Cardiac muscle cell (in vitro differentiated cells and primary cell): Measurements from ENCODE around the gene ADPGK. TPM values are rescaled to one million over a fixed set of nuclear protein-coding genes. Genes with fewer than 3 reads are reported as not detected.
A peak's percentile ranks its signal among the peaks of the same experiment; 100 is the strongest.

Experiments used
- DNase-seq, 2 donors: peaks; one replicate each; pipeline versions ENCODE4 v3.0.0 to v3.0.0-alpha.2; 2010 to 2017; ENCODE audit warnings: low read depth in 1 of 2, low spot score in 1 of 2
- H3K27ac ChIP-seq: fragments of 200-600 bp; sonication (generic); 2 replicates; pipeline ENCODE4 v1.5.1; 2016
- H3K27me3 ChIP-seq: fragments of 200-600 bp; sonication (generic); 2 replicates; pipeline ENCODE4 v1.6.0; 2016; ENCODE audit warnings: control low read depth
- H3K36me3 ChIP-seq: fragments of 200-600 bp; sonication (generic); 2 replicates; pipeline ENCODE4 v1.5.1; 2016; ENCODE audit warnings: control low read depth
- H3K4me1 ChIP-seq: fragments of 200-600 bp; sonication (generic); 2 replicates; pipeline ENCODE4 v1.8.1; 2017; ENCODE audit warnings: low read depth, mild to moderate bottlenecking, mixed run types
- H3K4me3 ChIP-seq: fragments of 200-600 bp; sonication (generic); 2 replicates; pipeline ENCODE4 v1.5.1; 2016; ENCODE audit warnings: mild to moderate bottlenecking
- H3K9me3 ChIP-seq: fragments of 200-600 bp; sonication (generic); 2 replicates; pipeline ENCODE4 v1.5.1; 2017; ENCODE audit warnings: low read depth, mild to moderate bottlenecking, control low read depth
- polyA plus RNA-seq: library from polyadenylated mRNA; unstranded; fragments of >200 nt; fragmentation: Nextera tagmentation; extraction: Ambion mirVana; gene quantifications from 2 replicates; pipeline ENCODE4 v1.2.1, GENCODE V29; 2016
- total RNA-seq: library from RNA; depleted of rRNA; stranded (reverse); fragments of >200 nt; gene quantifications from 2 replicates; pipeline ENCODE4 v1.2.3, GENCODE V29; 2016
- TF ChIP-seq, protein P1 (sequence below): IDR thresholded peaks from 2 replicates; pipeline ENCODE4 v1.5.1; 2012; ENCODE audit warnings: low read depth, mild to moderate bottlenecking, low read length

ADPGK gene
- total and polyA plus RNA-seq, 2 experiments from 2014 or later, result 32.3 to 37.3 TPM

GRCh38 chr15:72784456-72784876 is 908 bp upstream of the ADPGK start:
- peaks cover 11% of the 10 kb centered on the region for H3K4me1 ChIP-seq
- TF ChIP-seq, protein P1, sequence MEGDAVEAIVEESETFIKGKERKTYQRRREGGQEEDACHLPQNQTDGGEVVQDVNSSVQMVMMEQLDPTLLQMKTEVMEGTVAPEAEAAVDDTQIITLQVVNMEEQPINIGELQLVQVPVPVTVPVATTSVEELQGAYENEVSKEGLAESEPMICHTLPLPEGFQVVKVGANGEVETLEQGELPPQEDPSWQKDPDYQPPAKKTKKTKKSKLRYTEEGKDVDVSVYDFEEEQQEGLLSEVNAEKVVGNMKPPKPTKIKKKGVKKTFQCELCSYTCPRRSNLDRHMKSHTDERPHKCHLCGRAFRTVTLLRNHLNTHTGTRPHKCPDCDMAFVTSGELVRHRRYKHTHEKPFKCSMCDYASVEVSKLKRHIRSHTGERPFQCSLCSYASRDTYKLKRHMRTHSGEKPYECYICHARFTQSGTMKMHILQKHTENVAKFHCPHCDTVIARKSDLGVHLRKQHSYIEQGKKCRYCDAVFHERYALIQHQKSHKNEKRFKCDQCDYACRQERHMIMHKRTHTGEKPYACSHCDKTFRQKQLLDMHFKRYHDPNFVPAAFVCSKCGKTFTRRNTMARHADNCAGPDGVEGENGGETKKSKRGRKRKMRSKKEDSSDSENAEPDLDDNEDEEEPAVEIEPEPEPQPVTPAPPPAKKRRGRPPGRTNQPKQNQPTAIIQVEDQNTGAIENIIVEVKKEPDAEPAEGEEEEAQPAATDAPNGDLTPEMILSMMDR, result no peak
- no peak for DNase-seq
- H3K4me3 ChIP-seq, result peak overlapping the region; percentile 78
- no peaks in the 10 kb centered on the region for H3K9me3 ChIP-seq
- H3K36me3 ChIP-seq, result no peaks in the 10 kb centered on the region
- H3K27me3 ChIP-seq, result no peaks in the 10 kb centered on the region
- H3K27ac ChIP-seq, result peak overlapping the region; percentile 92

DNA sequence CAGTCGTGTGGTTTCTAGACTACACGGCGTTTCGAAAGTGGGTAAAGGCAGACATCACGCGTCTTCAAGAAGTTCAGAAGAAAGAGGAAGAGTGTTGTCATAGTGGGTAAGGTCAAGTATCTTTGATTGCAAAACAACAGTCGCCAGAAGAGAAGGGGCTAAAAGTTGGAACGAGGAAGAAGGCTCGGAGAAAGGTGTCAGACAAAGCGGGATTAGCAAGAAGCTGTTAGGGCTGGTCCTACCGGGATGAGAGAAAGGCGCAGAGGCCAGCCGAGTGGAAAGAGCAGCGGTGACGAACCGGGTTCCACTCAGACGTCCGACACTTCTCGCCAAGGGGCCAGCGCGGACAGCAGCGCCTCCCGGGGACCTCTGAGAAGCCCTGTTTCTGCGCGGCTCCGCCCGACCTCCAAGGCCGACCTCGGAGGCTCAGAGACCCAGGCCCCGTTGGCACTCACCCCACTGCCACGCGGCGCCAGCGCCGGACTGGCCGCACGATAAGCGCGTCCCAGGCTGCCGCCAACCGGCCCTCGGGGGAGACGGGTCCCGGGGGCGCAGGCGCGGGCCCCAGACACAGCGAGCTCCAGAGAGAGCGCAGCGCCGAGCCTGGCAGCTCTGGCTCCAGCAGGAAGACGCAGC is 436 bp downstream of the ADPGK start:
- TF ChIP-seq, protein P1, result peak; percentile 15
- peak in 1 of 2 donors; percentile 45 for DNase-seq
- H3K27ac ChIP-seq, result peak overlapping the region; percentile 92
- H3K4me3 ChIP-seq, result peak overlapping the region; percentile 78
- H3K9me3 ChIP-seq, result no peaks in the 10 kb centered on the region
- H3K36me3 ChIP-seq, result no peaks in the 10 kb centered on the region
- peaks cover 11% of the 10 kb centered on the region for H3K4me1 ChIP-seq
- no peaks in the 10 kb centered on the region for H3K27me3 ChIP-seq

DNA sequence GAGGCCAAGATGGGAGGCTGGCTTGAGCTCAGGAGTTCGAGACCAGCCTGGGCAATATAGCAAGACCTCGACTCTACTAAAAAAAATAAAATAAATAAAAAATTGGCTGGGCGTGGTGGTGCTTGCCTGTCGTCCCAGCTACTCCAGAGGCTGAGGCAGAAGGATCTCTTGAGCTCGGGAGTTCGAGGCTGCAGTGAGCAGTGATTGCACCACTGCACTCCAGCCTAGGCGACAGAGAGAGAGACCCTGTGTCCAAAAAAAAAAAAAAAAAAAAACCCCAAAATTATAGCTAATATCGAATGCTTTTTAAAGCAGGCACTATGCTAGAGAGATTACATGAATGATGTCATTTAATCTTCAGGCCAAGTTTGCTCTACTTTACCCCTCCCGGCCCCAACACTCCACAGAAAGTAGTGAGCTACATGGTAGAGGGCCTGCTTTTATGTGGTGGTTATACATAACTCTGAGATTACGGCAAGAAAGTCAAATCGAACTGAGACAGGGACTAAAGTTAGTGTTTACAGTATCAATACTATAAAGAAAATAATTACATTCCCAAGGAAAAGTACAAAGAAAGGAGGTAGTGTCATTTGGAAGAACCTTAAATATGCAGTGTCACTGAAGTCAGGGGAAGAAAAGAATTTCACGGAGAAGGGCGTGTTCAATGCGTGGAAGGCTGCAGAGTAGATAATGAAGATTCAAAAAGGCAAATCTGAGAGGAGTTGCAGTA is 1.1 kb downstream of the ADPGK start:
- Histone ChIP-seq H3K9me3 (no peaks in the 10 kb centered on the region), H3K27ac (peak overlapping the region; percentile 92), H3K4me1 (peaks cover 11% of the 10 kb centered on the region), H3K27me3 (no peaks in the 10 kb centered on the region), H3K36me3 (no peaks in the 10 kb centered on the region), H3K4me3 (peak overlapping the region; percentile 78)
- no peak for DNase-seq
- TF ChIP-seq, protein P1, result no peak

GRCh38 chr15:72781631-72782030 is 1.9 kb downstream of the ADPGK start:
- Histone ChIP-seq H3K4me1 (peaks cover 11% of the 10 kb centered on the region), H3K9me3 (no peaks in the 10 kb centered on the region), H3K36me3 (no peaks in the 10 kb centered on the region), H3K4me3 (no peak overlapping the region), H3K27ac (no peak overlapping the region), H3K27me3 (no peaks in the 10 kb centered on the region)
- no peak for DNase-seq
- TF ChIP-seq, protein P1, result no peak

GRCh38 chr15:72778796-72779195 is 4.8 kb downstream of the ADPGK start:
- H3K4me3 ChIP-seq, result no peak overlapping the region
- TF ChIP-seq, protein P1, result no peak
- no peak overlapping the region for H3K27ac ChIP-seq
- H3K9me3 ChIP-seq, result no peaks in the 10 kb centered on the region
- DNase-seq, result no peak
- H3K4me1 ChIP-seq, result peaks cover 23% of the 10 kb centered on the region
- H3K36me3 ChIP-seq, result peaks cover 5% of the 10 kb centered on the region
- no peaks in the 10 kb centered on the region for H3K27me3 ChIP-seq
